HG02870 (cell line): ENCODE results near the gene ARFGAP1.

ENCODE experiments used
- ATAC-seq: cut with Tn5 transposase; IDR thresholded peaks from one replicate; pipeline ENCODE4 v1.9.1; 2021; ENCODE audit warnings: mild to moderate bottlenecking, moderate library complexity; ENCODE audit not compliant: unreplicated experiment

Gene ARFGAP1

DNA sequence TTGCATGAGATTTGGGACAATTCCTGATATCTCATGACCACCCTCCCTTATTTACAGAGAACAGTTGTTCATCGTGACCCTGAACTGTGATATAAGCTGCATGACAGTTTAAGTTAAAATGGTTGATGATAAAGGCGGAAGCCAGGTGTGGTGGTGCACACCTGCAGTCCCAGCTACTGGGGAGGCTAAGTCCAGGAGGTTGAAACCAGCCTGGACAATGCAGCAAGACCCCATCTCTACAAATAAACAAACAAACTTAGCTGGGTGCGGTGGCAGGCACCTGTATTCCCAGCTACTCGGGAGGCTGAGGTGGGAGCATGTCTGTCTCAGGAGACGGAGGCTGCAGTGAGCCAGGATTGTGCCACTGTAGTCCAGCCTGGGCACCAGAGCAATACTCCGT is 44.4 kb downstream of the ARFGAP1 start:
- ATAC-seq = no peak

DNA sequence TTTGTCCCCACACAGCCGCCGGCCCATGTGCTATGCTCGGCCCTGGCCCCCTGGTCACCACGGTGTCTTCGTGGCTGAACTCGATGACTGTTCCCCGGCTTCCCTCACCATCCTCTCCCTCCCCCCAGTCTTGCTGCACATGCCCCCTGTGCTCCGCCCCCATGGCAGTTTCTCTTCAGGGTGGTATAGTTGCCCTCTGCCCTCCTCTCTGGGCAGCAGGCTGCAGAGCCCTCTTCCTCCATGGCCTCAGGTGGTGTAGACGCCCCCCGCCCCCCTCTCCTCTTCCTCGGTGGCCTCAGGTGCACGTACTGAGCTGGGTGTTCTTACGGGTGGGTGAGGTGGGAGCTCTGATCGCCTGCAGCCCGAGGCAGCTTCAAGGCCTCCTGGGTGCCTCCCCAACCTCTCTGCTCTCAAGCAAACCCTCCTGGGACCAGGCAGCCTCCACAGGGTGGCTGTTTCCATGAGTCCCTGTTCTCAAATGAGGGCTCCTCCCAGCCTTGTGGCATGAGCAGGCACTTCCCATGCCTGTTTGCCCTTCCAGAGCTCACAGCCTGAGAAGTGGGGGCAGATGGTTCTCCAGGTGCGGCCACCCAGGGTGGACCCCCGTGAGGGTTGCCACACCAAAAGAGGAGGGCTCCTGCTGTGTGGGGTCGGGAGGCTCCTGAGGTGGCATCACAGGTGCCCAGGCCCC is 45.1 kb downstream of the ARFGAP1 start:
- ATAC-seq = no peak

DNA sequence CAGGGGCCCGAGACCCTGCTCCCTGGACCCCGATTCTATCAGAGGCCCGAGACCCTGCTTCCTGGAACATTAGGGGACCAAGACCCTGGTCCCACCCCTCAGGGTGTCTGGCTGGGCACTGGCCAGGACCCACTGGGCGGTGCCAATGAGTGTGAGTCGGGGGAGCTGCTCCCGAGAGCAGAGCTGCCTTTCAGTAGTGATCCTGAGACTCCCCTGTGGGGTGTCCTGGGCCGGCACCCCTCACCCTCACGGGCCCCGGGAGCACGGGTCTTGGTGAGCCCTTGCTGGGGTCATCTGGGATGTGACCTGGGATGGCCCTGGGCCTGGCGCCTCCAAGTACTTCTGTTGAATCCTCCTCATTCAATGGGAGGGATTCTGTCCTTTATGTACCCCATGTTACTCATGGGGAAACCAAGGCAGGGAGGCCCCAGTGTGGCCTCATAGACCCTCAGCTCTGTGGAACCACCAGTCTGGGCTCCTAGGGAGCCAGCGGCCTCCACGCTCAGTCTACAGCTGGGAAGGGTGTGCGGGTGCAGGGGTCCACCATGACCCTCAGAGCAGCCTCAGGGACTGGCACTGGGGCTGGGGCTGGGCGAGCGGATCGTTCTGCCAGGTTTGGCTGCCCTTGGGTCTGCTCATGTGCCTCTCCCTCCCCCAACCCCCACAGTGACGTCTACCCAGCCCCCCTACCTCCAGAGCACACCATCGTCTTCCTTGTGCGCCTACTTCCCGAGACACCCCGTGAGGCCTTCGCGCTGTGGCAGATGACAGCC is 46.0 kb downstream of the ARFGAP1 start:
- ATAC-seq = no peak

DNA sequence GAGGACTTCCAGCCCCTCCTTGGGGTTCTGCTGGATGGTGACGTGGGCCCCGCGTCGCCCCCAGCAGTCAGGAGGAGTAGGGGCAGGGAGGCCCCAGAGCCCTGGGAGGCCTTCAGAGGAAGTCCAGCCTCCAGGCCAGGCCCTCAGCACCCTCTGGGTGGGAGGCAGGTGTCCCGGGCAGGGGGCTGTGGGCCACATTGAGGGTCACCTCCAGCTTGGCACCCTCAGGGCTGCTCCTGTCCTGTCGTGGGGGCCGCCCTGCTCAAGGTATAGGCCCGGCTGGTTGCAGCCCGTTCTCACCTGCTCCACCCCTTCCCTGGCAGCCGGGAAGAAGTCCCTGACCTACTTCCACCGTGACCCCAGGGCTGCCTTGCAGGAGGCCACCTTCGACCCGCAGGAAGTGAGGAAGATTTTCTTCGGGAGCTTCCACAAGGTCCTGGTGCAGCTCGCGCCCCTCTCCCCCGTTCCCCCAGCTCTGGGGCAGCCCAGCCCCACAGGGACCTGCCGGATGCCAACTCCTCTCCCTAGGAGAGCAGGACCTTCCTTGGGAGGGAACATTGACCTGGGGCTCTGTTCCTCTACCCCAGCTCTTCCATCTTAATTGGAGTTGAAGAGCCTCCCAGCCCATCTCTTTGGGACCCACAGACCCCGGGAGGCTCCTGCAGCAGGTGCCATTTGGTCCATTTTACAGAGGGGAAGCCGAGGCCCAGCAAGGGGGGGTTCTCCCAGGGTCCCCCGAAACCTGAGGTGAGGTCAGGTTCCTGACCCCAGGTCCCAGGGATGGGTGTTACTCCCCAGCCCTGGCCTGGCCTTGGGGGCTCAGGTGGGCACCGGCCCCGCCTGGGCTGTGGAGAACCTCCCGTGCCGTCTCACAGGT is 46.8 kb downstream of the ARFGAP1 start:
- ATAC-seq = no peak

DNA sequence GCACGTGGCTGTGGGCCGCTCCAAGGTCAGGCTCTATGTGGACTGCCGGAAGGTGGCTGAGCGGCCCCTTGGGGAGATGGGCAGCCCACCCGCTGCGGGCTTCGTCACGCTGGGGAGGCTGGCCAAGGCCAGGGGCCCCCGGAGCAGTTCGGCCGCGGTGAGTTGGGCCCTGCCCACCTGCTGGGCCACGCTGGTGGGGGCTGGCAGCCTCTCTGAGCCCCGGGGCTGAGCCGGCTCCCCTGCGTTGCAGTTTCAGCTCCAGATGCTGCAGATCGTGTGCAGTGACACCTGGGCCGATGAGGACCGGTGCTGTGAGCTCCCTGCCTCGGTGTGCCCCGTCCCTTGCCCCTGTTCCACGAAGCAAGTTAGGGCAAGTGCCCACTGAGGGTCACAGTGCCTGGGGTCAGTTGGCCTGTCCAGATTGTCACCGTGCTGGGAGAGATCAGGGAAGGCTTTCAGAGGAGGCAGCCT is 47.5 kb downstream of the ARFGAP1 start:
- no peak for ATAC-seq

DNA sequence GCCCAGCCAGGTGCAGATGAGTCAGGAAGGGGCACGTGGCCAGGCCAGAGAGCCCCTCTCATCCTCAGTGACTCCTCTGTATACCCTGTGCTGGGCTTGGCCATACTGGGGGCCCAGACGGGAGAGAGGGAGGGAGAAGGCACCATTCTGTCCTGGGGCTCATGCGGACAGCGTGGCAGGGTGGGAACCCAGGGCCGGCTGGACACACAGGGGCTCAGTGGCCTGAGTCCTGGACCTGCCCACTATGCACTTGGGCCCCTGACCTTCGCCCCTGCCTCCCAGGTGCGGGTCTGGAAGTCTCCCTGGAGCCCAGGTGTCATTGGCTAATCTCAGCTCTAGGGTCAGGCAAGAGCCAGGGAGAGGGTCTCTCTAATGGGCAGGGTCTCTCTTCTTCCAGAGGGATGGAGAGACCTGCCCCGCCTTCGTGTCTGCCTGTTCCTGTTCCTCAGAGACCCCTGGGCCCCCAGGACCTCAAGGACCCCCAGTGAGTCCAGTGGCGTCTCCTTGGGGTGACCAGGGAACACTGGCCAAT is 48.1 kb downstream of the ARFGAP1 start:
- no peak for ATAC-seq

DNA sequence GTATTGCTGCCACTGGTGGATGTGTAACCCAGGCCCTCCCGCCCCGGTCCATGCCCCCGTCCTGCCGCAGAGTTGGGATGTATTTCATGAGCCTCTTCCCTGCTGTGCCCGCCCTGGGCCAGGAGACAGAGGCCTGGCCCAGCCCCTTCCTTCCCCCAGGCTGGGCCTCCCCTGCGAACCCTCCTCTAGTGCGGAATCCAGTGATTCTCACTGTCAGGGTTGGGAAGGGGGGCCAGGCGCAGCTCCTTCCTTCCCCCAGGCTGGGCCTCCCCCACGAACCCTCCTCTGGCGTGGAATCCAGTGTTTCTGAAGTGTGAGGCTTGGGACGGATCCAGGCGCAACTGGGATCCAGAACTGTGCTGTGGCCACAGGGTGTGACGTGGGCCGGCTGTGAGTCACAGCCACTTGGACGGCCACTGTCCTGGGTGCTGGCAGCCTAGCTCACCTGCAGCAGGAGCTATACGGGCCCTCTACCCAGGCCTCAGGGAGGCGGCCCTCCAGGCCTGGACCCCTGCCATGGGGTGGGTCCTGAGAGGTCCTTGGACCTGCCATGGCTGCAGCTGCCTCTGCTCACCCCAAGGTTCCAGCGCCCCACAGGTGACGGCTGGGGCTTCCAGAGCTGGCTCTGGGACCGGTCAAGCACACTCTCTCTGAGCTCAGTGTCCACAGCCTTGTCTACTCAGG is 48.7 kb downstream of the ARFGAP1 start:
- no peak for ATAC-seq

DNA sequence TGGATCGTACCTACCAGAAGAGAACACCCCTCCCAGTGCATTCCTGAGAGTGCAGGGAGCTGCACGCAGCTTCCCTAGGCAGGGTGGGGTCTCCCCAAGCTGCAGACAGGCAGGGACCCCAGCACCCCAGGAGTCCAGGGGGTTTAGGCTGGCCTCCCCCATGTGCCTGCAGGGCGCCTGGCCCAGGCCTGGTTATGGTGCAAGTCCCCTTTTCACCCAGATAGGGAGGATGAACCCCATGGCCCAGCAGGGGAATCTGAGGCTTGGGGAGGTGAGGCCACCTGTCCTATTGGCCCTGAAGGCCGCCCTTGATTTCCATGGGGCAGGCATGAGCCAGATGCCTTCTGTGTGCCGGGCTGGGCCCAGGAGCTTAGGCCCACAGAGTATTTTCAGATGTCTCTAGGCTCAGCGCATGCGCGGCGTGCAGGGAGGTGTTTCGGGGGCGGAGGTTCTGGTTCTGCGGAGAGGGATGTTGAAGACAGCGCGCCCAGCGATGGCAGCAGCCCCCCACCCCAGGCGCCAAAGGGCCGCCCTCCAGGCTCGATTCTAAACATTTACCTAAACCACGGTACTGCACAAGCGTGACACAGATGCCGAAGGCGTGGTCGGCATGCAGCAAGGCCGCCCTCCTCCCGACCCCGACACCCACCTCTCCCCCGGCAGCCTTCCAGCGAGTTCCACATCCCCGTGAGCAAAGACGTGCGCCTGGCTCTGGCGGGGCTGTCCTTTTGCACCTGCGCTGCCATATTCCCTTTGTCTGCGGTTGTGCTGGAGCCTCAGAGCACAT is 49.7 kb downstream of the ARFGAP1 start:
- ATAC-seq = no peak

DNA sequence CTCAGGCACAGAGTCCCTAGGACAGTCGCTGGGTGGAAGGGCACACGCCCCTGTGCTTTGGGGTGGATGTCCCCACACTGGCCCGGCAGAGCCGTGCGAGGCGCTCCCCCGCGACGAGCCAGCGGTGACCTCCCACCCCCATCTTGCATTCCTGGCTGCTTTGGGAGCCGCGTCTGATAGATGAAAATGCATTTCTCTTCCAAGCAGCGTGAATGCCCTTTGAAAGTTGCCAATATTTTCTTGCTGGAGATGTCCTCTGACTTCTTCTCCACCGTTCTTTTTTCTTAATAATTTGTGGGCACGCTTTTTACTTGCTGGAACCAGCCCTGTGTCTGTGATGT is 50.3 kb downstream of the ARFGAP1 start:
- ATAC-seq = no peak

DNA sequence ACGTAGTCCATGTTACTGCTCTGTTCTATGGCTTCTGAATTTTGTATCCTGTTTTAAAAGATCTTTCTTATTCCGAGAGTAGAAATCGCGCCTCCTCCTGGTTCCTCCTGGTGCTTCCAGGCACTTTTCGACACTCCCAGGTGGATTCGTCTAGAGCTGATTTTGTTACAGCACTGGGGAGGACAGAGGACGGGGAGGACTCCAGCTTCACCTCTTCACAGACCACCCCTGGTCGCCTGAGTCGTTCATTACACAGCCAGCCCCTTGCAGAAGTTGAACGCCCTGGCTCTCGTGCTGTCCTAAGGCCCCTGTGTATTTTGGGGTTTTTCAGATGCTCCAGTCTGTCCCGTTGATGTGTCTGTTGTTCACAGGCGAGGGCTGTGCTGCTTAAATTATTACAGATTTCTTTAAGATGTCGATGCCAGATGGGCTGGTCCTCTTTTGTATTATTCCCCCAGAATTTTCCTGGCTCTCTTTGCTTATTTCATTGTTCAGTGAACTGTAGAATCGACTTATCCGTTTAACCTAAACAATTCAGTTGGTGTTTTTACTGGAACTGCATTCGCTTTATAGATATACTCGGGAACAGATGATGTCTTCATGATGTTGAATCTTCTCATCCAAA is 50.9 kb downstream of the ARFGAP1 start:
- ATAC-seq = no peak

DNA sequence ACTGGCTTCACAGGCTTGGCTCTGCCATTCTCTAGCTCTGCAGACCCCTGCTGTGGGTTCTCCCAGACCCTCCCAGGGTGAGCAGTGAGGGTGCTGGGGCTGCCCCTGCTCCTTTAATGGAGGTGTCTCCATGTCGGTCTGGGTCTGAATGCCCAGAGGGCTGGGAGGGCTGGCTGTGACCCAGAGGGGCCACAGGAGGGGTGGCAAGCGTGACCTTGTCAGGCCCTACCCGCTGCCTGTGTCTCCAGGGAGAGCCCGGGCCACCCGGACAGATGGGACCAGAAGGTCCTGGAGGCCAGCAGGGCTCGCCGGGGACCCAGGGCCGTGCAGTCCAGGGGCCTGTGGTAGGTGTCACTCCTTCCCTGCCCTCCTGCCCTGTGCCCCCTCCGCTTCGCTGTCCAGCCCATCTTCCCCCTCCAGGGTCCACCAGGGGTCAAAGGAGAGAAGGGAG is 52.4 kb downstream of the ARFGAP1 start:
- ATAC-seq = no peak

DNA sequence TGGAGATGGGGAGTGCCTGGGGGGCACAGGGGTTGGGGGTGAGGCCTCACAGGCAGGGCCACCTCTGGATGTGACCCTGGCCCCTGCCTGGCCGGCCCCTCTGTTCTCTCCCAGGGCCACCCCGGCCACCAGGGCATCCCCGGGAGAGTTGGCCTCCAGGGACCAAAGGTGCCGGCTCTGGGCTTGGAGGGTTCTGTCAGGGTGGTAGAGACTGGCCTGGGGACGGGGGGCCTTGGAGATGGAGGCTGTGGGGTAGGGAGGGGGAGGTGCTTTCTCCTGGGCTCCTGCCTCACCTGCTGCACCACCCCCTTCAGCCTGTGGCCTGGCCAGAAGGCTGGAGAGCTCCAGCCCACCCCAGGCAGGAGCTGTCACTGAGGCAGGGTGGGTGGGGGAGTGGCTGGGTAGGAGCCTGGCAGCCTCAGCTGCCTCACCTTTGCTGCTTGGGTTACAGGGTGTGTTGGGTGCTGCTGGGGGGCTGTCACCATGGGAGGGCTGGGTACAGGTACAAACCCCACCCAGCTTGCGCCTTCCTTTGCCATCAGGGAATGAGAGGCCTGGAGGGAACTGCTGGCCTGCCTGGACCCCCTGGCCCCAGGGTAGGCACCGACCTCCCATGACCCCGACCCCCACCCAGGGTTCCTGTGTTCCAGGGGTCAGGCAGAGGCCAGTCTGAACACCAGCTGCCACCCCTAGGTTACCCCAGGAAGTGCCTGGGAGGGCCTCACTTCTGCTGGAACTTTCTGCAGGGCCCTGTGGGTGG is 53.1 kb downstream of the ARFGAP1 start:
- no peak for ATAC-seq

DNA sequence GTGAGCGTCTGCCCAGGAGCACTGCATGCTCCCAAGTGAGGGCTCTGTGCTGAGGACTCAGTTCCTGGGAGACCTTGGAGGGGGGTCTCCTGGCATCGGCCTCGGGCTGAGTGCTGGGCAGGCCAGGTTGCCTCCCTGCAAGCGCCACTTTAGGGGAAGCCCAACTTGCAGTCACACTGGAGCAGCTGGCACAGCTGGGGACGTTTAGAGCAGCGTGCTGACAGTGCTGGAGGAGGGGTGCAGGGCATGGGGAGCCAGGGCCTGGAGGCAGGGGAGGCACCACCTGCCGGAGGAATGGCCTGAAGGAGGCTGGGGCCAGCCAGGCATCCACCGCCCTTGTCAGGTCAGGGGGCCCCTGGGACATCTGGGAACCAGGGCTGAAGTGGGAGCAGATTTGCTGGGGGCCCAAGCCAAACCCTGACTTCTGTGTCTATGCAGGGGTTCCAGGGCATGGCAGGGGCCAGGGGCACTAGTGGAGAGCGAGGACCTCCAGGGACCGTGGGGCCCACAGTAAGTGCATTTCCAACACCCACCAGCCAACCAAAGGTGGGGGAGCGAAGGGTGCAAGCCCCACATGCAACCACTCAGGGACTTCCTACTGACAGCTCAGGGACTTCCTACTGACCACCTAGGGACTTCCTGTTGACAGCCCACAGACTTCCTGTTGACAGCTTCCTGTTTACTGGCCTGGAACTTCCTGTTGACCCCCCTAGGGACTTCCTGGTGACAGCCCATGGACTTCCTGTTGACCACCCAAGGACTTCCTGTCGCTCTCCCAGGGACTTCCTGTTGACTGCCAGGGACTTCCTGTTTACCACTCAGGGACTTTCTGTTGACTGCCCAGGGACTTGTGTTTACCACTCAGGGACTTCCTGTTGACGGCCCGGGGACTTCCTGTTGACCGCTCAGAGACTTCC is 54.0 kb downstream of the ARFGAP1 start:
- no peak for ATAC-seq

DNA sequence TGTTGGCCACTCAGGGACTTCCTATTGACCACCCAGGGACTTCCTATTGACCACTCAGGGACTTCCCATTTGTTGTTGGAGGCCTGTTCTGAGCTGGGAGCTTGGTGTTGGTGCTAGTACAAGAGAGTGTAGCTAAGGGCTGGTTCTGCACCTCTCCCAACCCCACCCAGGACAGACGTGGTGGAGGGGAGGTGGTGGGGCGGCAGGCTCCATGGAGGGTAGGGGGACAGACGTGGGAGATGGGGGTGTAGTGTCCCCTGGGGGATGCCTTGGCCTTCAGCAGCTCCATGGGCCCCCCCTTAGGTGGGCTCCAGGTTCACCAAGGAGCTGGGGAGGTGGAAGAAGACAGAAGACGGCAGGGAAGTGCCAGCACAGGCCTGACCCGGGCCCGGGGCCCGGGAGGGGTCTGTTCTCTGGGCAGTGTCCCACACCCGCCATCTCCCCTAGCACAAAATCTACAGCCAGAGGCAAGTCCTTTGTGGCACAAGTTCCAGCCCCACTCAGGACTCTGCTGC is 54.7 kb downstream of the ARFGAP1 start:
- no peak for ATAC-seq

DNA sequence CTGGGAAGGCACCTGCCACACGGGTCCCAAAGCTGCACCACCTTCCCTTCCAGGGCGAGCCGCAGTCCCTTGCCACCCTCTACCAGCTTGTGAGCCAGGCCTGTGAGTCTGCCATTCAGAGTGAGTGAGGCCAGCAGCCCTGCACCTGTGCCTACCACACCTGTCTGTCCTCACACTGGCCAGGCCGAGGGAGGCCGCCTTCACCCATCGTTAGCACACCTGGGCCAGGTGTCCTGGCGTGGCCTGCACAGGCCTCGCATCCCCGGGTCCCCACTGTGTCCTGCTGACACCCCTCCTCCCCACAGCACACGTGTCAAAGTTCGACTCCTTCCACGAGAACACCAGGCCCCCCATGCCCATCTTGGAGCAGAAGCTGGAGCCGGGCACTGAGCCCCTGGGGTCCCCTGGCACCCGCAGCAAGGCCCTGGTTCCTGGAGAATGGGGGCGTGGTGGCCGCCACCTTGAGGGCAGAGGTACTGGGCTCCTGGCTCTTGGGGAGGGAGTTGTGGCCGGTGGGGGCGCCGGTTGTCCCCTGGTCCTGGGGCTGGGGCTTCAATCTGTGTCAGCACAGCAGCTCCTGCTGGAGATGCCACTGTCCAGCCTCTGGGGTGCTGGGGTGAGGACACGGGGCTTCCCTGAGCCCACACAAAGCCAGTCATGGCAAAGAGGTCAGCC is 55.5 kb downstream of the ARFGAP1 start:
- no peak for ATAC-seq

DNA sequence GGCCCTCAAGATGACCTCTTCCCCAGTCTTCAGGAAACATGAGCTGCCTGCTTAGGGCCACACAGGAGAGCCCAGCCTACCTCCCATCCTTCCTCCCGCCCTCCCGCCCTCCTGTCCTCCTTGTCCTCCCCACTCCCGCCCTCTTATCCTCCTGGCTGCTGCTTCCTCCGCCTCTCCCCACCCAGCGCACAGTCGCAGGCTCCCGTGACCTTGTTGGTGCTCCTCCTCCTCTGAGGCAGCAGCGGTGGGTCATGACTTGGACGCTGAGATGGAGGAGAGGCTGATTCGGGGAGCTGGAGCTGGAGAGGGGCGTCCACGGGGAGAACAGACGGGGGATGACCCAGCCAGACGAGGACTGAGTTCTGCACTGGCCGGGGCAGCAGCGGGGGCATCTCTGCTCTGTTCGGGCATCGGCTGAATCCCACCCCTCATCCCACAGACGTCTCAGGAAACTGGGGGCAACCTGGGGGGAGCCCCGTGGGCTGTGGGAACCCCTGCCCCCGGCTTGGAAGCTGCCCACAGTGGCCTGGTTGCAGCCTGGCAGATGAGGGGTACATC is 56.2 kb downstream of the ARFGAP1 start:
- ATAC-seq = no peak
